Activated naive CD8-positive, alpha-beta T cell treated with anti-CD3 and anti-CD28 coated beads, Interleukin-2, amount 50 U/mL, for 16 hours (primary cell): ENCODE results near the gene KRTAP5-6.

Experiments used
- DNase-seq: peaks from one replicate; pipeline ENCODE4 v3.0.0-alpha.2; 2020; ENCODE audit warnings: low read depth, low spot score

Gene KRTAP5-6

GRCh38 chr11:1696608-1697570, at the start of gene KRTAP5-6:
TSS of gene KRTAP5-6 (plus strand) at chr11:1697195. CDS start at chr11:1697246, 51 bp downstream.
- no peak for DNase-seq

- DNase-seq: no peak
These were observed 48.9 kb upstream of the KRTAP5-6 start for GRCh38 chr11:1647901-1648652.

GRCh38 chr11:1648653-1649420, 48.2 kb upstream of the KRTAP5-6 start:
- DNase-seq: no peak

- no peak for DNase-seq
These were observed 46.7 kb upstream of the KRTAP5-6 start for GRCh38 chr11:1650034-1650917.

GRCh38 chr11:1650918-1651262, 46.1 kb upstream of the KRTAP5-6 start:
- no peak for DNase-seq

GRCh38 chr11:1651411-1651980, 45.5 kb upstream of the KRTAP5-6 start:
- no peak for DNase-seq

- DNase-seq: no peak
These were observed 45.0 kb upstream of the KRTAP5-6 start for GRCh38 chr11:1652026-1652425.

- DNase-seq: no peak
These were observed 44.6 kb upstream of the KRTAP5-6 start for GRCh38 chr11:1652442-1652770.

- DNase-seq: peak; percentile 65
These were observed 44.0 kb upstream of the KRTAP5-6 start for GRCh38 chr11:1652771-1653540.

GRCh38 chr11:1653541-1654387, 43.2 kb upstream of the KRTAP5-6 start:
- DNase-seq: no peak

GRCh38 chr11:1654388-1655167, 42.4 kb upstream of the KRTAP5-6 start:
- no peak for DNase-seq

GRCh38 chr11:1655168-1656060, 41.6 kb upstream of the KRTAP5-6 start:
- DNase-seq: no peak

GRCh38 chr11:1656061-1656441, 40.9 kb upstream of the KRTAP5-6 start:
- no peak for DNase-seq

GRCh38 chr11:1656670-1657069, 40.3 kb upstream of the KRTAP5-6 start:
- no peak for DNase-seq

GRCh38 chr11:1659506-1659905, 37.5 kb upstream of the KRTAP5-6 start:
- no peak for DNase-seq

- DNase-seq: no peak
These were observed 36.7 kb upstream of the KRTAP5-6 start for GRCh38 chr11:1660111-1660867.
